ENCODE data around the gene ADCK1.
"Not testable (repeated sequence)": the region's sequence is repeated elsewhere in the genome, so short reads cannot be mapped to it uniquely, and the experiment has no call there.

Gene ADCK1

GRCh38 chr14:77761205-77761931 lies 38.5 kb upstream of the ADCK1 start:
- DNase-seq (ENCODE audit: low spot score) (no peak), ATAC-seq (ENCODE audit: low read depth) (peak; percentile 10; the same call in 1 of the 3 replicates)
- no peaks in the 10 kb centered on the region for H3K27me3 ChIP-seq (ENCODE audit: insufficient read depth, poor library complexity, severe bottlenecking)
- H3K36me3 ChIP-seq (ENCODE audit: low read depth): peaks cover 25% of the 10 kb centered on the region
- peak overlapping the region; percentile 48 for H3K27ac ChIP-seq (ENCODE audit: poor library complexity, severe bottlenecking)
- peak; percentile 59 for TF ChIP-seq CTCF (IDR thresholded peaks at IDR 0.05; ENCODE audit: poor library complexity, severe bottlenecking)
- peak overlapping the region; percentile 79 for H3K4me3 ChIP-seq (ENCODE audit: severe bottlenecking)
- peaks cover 8% of the 10 kb centered on the region for H3K4me1 ChIP-seq (ENCODE audit: insufficient read depth, poor library complexity, severe bottlenecking)
- no peaks in the 10 kb centered on the region for H3K9me3 ChIP-seq (ENCODE audit: severe bottlenecking)

- H3K9me3 ChIP-seq (ENCODE audit: severe bottlenecking): no peaks in the 10 kb centered on the region
- no peaks in the 10 kb centered on the region for H3K27me3 ChIP-seq (ENCODE audit: insufficient read depth, poor library complexity, severe bottlenecking)
- H3K4me3 ChIP-seq (ENCODE audit: severe bottlenecking): no peak overlapping the region
- DNase-seq (ENCODE audit: low spot score) (no peak), ATAC-seq (ENCODE audit: low read depth) (no peak)
- H3K4me1 ChIP-seq (ENCODE audit: insufficient read depth, poor library complexity, severe bottlenecking): peaks cover 8% of the 10 kb centered on the region
- H3K27ac ChIP-seq (ENCODE audit: poor library complexity, severe bottlenecking): no peak overlapping the region
- no peak for TF ChIP-seq CTCF (IDR thresholded peaks at IDR 0.05; ENCODE audit: poor library complexity, severe bottlenecking)
- peaks cover 13% of the 10 kb centered on the region for H3K36me3 ChIP-seq (ENCODE audit: low read depth)
Measured at GRCh38 chr14:77763316-77763715, 36.6 kb upstream of the ADCK1 start.

- Histone ChIP-seq H3K27ac (ENCODE audit: poor library complexity, severe bottlenecking) (no peak overlapping the region), H3K27me3 (ENCODE audit: insufficient read depth, poor library complexity, severe bottlenecking) (no peaks in the 10 kb centered on the region), H3K9me3 (ENCODE audit: severe bottlenecking) (no peaks in the 10 kb centered on the region), H3K4me3 (ENCODE audit: severe bottlenecking) (no peak overlapping the region), H3K4me1 (ENCODE audit: insufficient read depth, poor library complexity, severe bottlenecking) (peaks cover 8% of the 10 kb centered on the region), H3K36me3 (ENCODE audit: low read depth) (peaks cover 6% of the 10 kb centered on the region)
- no peak for DNase-seq (ENCODE audit: low spot score)
- ATAC-seq (ENCODE audit: low read depth): no peak
- TF ChIP-seq CTCF (IDR thresholded peaks at IDR 0.05; ENCODE audit: poor library complexity, severe bottlenecking): no peak
Measured at GRCh38 chr14:77763978-77764377, 35.9 kb upstream of the ADCK1 start.

- H3K4me3 ChIP-seq (ENCODE audit: severe bottlenecking); H3K4me1 ChIP-seq (ENCODE audit: insufficient read depth, poor library complexity, severe bottlenecking); H3K9me3 ChIP-seq (ENCODE audit: severe bottlenecking); DNase-seq (ENCODE audit: low spot score); H3K36me3 ChIP-seq (ENCODE audit: low read depth); ATAC-seq (ENCODE audit: low read depth); H3K27ac ChIP-seq (ENCODE audit: poor library complexity, severe bottlenecking); H3K27me3 ChIP-seq (ENCODE audit: insufficient read depth, poor library complexity, severe bottlenecking): not testable (repeated sequence)
Measured at GRCh38 chr14:77768442-77769069, 31.4 kb upstream of the ADCK1 start.

- not testable (repeated sequence) for H3K27me3 ChIP-seq (ENCODE audit: insufficient read depth, poor library complexity, severe bottlenecking); H3K4me1 ChIP-seq (ENCODE audit: insufficient read depth, poor library complexity, severe bottlenecking); H3K36me3 ChIP-seq (ENCODE audit: low read depth); H3K9me3 ChIP-seq (ENCODE audit: severe bottlenecking); H3K4me3 ChIP-seq (ENCODE audit: severe bottlenecking); DNase-seq (ENCODE audit: low spot score); ATAC-seq (ENCODE audit: low read depth); H3K27ac ChIP-seq (ENCODE audit: poor library complexity, severe bottlenecking)
Measured at GRCh38 chr14:77773966-77774365, 25.9 kb upstream of the ADCK1 start.

GRCh38 chr14:77782202-77782601 lies 17.7 kb upstream of the ADCK1 start:
- no peaks in the 10 kb centered on the region for H3K4me1 ChIP-seq (ENCODE audit: insufficient read depth, poor library complexity, severe bottlenecking)
- DNase-seq (ENCODE audit: low spot score) (no peak), ATAC-seq (ENCODE audit: low read depth) (no peak)
- no peaks in the 10 kb centered on the region for H3K9me3 ChIP-seq (ENCODE audit: severe bottlenecking)
- H3K4me3 ChIP-seq (ENCODE audit: severe bottlenecking): no peak overlapping the region
- H3K27ac ChIP-seq (ENCODE audit: poor library complexity, severe bottlenecking): no peak overlapping the region
- no peaks in the 10 kb centered on the region for H3K36me3 ChIP-seq (ENCODE audit: low read depth)
- no peak for TF ChIP-seq CTCF (IDR thresholded peaks at IDR 0.05; ENCODE audit: poor library complexity, severe bottlenecking)
- no peaks in the 10 kb centered on the region for H3K27me3 ChIP-seq (ENCODE audit: insufficient read depth, poor library complexity, severe bottlenecking)
